Pancreas (tissue), 10 donors: ENCODE measurements around the gene PRKCQ. TPM values are rescaled to one million over a fixed set of nuclear protein-coding genes. Genes with fewer than 3 reads are reported as not detected.

Experiments used
- ATAC-seq, 4 donors: fragments of 200-7000 bp; cut with Tn5 transposase; one replicate each; pipeline versions ENCODE4 v1.8.0 to v1.9.1; 2020; ENCODE audit warnings: mild to moderate bottlenecking in 4 of 4, moderate library complexity in 4 of 4
- DNase-seq, 6 donors: peaks; one replicate each; pipeline ENCODE4 v3.0.0-alpha.2; 2020
- FAIRE-seq: peaks from 2 replicates; lab custom pipeline; 2012; peaks lifted over from hg19 to GRCh38; lab: Jason Lieb, UNC
- H3K27ac ChIP-seq, 4 donors: fragments of 200-600 bp; sonication (generic); 1 replicate in 3 of 4; 2 replicates in 1 of 4; pipeline versions ENCODE4 v1.5.0 to v1.8.0; 2020
- H3K27me3 ChIP-seq, 4 donors: fragments of 200-600 bp; one replicate each; pipeline ENCODE4 v1.8.0; 2021
- H3K36me3 ChIP-seq, 3 donors: fragments of 200-600 bp; sonication (generic) in 1 of 3; one replicate each; pipeline versions ENCODE4 v1.5.0 to v1.8.0; 2020 to 2021
- H3K4me1 ChIP-seq, 3 donors: fragments of 200-600 bp; one replicate each; pipeline ENCODE4 v1.8.0; 2021
- H3K4me3 ChIP-seq, 4 donors: fragments of 200-600 bp; sonication (generic) in 2 of 4; one replicate each; pipeline versions ENCODE4 v1.5.0 to v1.8.0; 2020 to 2021
- H3K9me3 ChIP-seq, 4 donors: fragments of 200-600 bp; one replicate each; pipeline ENCODE4 v1.8.0; 2021
- WGBS, 2 donors: extraction: QIAGEN DNeasy Blood & Tissue Kit; methylation state at CpG; one replicate each; pipeline ENCODE4 v1.1.7; 2013; 5-methylcytosine and 5-hydroxymethylcytosine counted together
- intact Hi-C, 3 donors: fragments of 100-400 bp; cut with DNase I; formaldehyde crosslinking; loops; one replicate each; pipeline versions ENCODE4 v1.11.1 to v1.14.2; 2022
- polyA plus RNA-seq, 2 donors: library from polyadenylated mRNA; stranded (reverse); fragments of 200-250 nt; gene quantifications; one replicate each; pipeline ENCODE4 v1.2.3, GENCODE V29; 2013
- total RNA-seq, 6 donors: library from RNA; stranded (reverse); fragmentation: NEBNext Ultra II Directional in 4 of 6; extraction: Animal tissue kit (Norgen Biotek cat#: 25700) in 4 of 6; gene quantifications; one replicate each; pipeline versions ENCODE4 v1.2.1 to v1.2.4, GENCODE V29; 2021 to 2023
- TF ChIP-seq, protein P1 (sequence below), 4 donors: fragments of 200-600 bp; sonication (generic) in 3 of 4; IDR thresholded peaks; one replicate each; pipeline versions ENCODE4 v1.5.0 to v1.8.0; 2021; ENCODE audit warnings: antibody characterized with exemption in 4 of 4
- donor health status: healthy with polysubstance abuse.
- donor health status: DM: no; HTN: no; CAD: no; lungs with moderate emphysema.
- donor health status: DM: no; HTN: no; CAD: no.
- donor health status: control.
- donor health status: control.
- donor health status: Bipolar disorder and iron deficiency.
- donor health status: DM: yes; HTN: yes; CAD: no.
- donor health status: DM: no; HTN: no; CAD: no.
- donor health status: DM: no; HTN: no; CAD: no.
- donor health status: DM: yes; HTN: yes; CAD: no.

The PRKCQ gene
- total and polyA plus RNA-seq, 8 donors = 1.4 to 5.2 (median 3.4) TPM

DNA sequence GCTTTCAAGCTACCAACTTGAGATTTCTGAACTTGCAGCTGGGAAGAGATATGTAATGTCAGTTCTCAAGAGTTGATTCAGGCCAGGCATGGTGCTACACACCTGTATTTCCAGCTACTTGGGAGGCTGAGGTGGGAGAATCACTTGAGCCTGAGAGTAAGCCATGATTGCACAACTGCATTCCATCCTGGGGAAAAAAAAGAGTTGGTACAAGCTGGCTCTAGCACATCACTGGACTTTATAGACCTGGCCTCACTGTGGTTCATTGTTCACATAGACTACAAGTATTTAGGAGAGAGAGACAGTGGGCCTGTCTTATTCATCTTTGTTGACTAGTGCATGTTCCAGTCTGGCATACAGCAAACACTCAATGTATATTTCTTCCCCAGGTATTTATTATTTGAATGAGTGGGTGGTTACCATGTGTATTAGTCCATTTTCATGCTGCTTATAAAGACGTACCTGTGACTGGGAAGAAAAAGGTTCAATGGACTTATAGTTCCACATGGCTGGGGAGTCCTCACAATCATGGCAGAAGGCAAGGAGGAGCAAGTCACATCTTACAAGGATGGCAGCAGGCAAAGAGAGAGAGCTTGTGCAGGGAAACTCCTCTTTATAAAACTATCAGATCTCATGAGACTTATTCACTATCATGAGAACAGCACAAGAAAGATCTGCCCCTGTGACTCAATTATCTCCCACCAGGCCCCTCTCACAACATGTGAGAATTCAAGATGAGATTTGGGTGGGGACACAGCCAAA lies 200.9 kb downstream of the PRKCQ start:
- H3K27ac ChIP-seq = no peak overlapping the region
- intact Hi-C loops = no loop called here
- ATAC-seq = no peak
- no peaks in the 10 kb centered on the region for H3K4me1 ChIP-seq
- DNase-seq = no peak
- H3K4me3 ChIP-seq = no peak overlapping the region
- TF ChIP-seq, protein P1, sequence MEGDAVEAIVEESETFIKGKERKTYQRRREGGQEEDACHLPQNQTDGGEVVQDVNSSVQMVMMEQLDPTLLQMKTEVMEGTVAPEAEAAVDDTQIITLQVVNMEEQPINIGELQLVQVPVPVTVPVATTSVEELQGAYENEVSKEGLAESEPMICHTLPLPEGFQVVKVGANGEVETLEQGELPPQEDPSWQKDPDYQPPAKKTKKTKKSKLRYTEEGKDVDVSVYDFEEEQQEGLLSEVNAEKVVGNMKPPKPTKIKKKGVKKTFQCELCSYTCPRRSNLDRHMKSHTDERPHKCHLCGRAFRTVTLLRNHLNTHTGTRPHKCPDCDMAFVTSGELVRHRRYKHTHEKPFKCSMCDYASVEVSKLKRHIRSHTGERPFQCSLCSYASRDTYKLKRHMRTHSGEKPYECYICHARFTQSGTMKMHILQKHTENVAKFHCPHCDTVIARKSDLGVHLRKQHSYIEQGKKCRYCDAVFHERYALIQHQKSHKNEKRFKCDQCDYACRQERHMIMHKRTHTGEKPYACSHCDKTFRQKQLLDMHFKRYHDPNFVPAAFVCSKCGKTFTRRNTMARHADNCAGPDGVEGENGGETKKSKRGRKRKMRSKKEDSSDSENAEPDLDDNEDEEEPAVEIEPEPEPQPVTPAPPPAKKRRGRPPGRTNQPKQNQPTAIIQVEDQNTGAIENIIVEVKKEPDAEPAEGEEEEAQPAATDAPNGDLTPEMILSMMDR (IDR thresholded peaks at IDR 0.05) = no peak
- no peak for FAIRE-seq
- H3K27me3 ChIP-seq = no peaks in the 10 kb centered on the region
- H3K36me3 ChIP-seq = no peaks in the 10 kb centered on the region
- H3K9me3 ChIP-seq = no peaks in the 10 kb centered on the region
- 61 to 66% methylated on average over 1 of the region's 1 CpG for WGBS, 2 donors
